B cell (primary cell): ENCODE results near the gene VOPP1. TPM values are rescaled to one million over a fixed set of nuclear protein-coding genes. Genes with fewer than 3 reads are reported as not detected.

ENCODE experiments used
- ATAC-seq: fragments of 200-7000 bp; cut with Tn5 transposase; one replicate; pipeline ENCODE4 v1.10.0; 2021; ENCODE audit warnings: low read depth, mild to moderate bottlenecking, moderate number of reproducible peaks, moderate library complexity
- CTCF ChIA-PET: fragments of 350-600 bp; sonication (Branson Sonifier 250); formaldehyde crosslinking; loops from one replicate; lab custom pipeline; 2021; ENCODE audit warnings: antibody characterized with exemption, inconsistent platforms; lab: Charles Lee
- POLR2A ChIA-PET: fragments of 350-600 bp; sonication (Branson Sonifier 250); formaldehyde crosslinking; loops from one replicate; lab custom pipeline; 2021; ENCODE audit warnings: antibody characterized with exemption; lab: Charles Lee
- DNase-seq: peaks from one replicate; pipeline ENCODE4 v3.0.0; 2013
- H2AFZ ChIP-seq: 2 replicates; pipeline ENCODE4 v1.6.1; 2012; ENCODE audit warnings: mild to moderate bottlenecking, low read depth, low read length; ENCODE audit not compliant: insufficient read depth, poor library complexity, severe bottlenecking
- H3K27ac ChIP-seq, 2 donors: 1 replicate in 1 of 2; 2 replicates in 1 of 2; pipeline ENCODE4 v1.5.1; 2012 to 2013; ENCODE audit warnings: low read length in 2 of 2, mild to moderate bottlenecking in 2 of 2, moderate library complexity in 1 of 2
- H3K27me3 ChIP-seq, 4 experiments: fragments of 200-600 bp in 1 of 4; sonication (generic) in 1 of 4; replicated peaks in 1 of 4; 1 replicate in 2 of 4; 2 replicates in 2 of 4; pipeline versions ENCODE4 v1.6.1 to v1.7.0; 2013 to 2016; ENCODE audit warnings: low read length in 3 of 4, mild to moderate bottlenecking in 2 of 4, mixed read lengths in 1 of 4, moderate library complexity in 1 of 4; ENCODE audit not compliant: insufficient read depth in 4 of 4, control insufficient read depth in 3 of 4; ENCODE audit errors: control extremely low read depth in 1 of 4
- H3K36me3 ChIP-seq, 2 experiments: replicated peaks in 1 of 2; 1 replicate in 1 of 2; 2 replicates in 1 of 2; pipeline versions ENCODE4 v1.6.1 to v1.7.1; 2013; ENCODE audit warnings: low read length in 1 of 2; ENCODE audit not compliant: insufficient read depth in 2 of 2, control insufficient read depth in 1 of 2; ENCODE audit errors: control extremely low read depth in 1 of 2, extremely low read depth in 1 of 2
- H3K4me1 ChIP-seq, 2 donors: fragments of 200-600 bp in 1 of 2; sonication (generic) in 1 of 2; 1 replicate in 1 of 2; 2 replicates in 1 of 2; pipeline versions ENCODE4 v1.5.1 to v1.6.1; 2013 to 2017; ENCODE audit warnings: low read length in 2 of 2; ENCODE audit not compliant: control insufficient read depth in 2 of 2, insufficient read depth in 2 of 2
- H3K4me2 ChIP-seq: replicated peaks from 2 replicates; pipeline ENCODE3; 2012; ENCODE audit warnings: mild to moderate bottlenecking, low read depth, low read length; ENCODE audit not compliant: poor library complexity, severe bottlenecking
- H3K4me3 ChIP-seq, 5 experiments: fragments of 200-600 bp in 1 of 5; sonication (generic) in 1 of 5; 1 replicate in 3 of 5; 2 replicates in 2 of 5; pipeline versions ENCODE4 v1.5.1 to v1.7.0; 2011 to 2016; ENCODE audit warnings: low read length in 4 of 5, mild to moderate bottlenecking in 4 of 5, low read depth in 2 of 5, control low read depth in 1 of 5, moderate library complexity in 1 of 5; ENCODE audit not compliant: insufficient read depth in 1 of 5; ENCODE audit errors: control extremely low read depth in 1 of 5, extremely low read depth in 1 of 5
- H3K79me2 ChIP-seq: fragments of 200-600 bp; sonication (generic); one replicate; pipeline ENCODE4 v1.6.0; 2016; ENCODE audit warnings: low read length; ENCODE audit not compliant: control insufficient read depth, insufficient read depth
- H3K9ac ChIP-seq: fragments of 200-600 bp; sonication (generic); 2 replicates; pipeline ENCODE4 v1.6.1; 2017; ENCODE audit warnings: mild to moderate bottlenecking, low read length, moderate library complexity
- H3K9me3 ChIP-seq, 3 donors: one replicate each; pipeline versions ENCODE4 v1.6.1 to v1.7.1; 2013; ENCODE audit warnings: low read length in 2 of 3; ENCODE audit not compliant: control insufficient read depth in 2 of 3, insufficient read depth in 1 of 3; ENCODE audit errors: control extremely low read depth in 1 of 3
- H4K20me1 ChIP-seq: 2 replicates; pipeline ENCODE4 v1.6.0; 2012; ENCODE audit warnings: mild to moderate bottlenecking, low read length; ENCODE audit not compliant: insufficient read depth, control insufficient read depth, poor library complexity, severe bottlenecking
- H3K27ac Mint-ChIP-seq: one replicate; pipeline ENCODE4 v1.8.0; 2021; ENCODE audit warnings: mixed read lengths
- H3K27me3 Mint-ChIP-seq: one replicate; pipeline ENCODE4 v1.8.0; 2021; ENCODE audit warnings: mixed read lengths
- H3K4me1 Mint-ChIP-seq: one replicate; pipeline ENCODE4 v1.8.0; 2021; ENCODE audit warnings: mixed read lengths
- H3K4me3 Mint-ChIP-seq: one replicate; pipeline ENCODE4 v1.8.0; 2021; ENCODE audit warnings: mixed read lengths
- H3K9me3 Mint-ChIP-seq: one replicate; pipeline ENCODE4 v1.8.0; 2022; ENCODE audit warnings: mixed read lengths; ENCODE audit not compliant: insufficient read depth
- EZH2 ChIP-seq: IDR thresholded peaks from 2 replicates; pipeline ENCODE4 v1.6.1; 2012; ENCODE audit warnings: borderline replicate concordance, low read depth, mild to moderate bottlenecking, moderate library complexity, low read length; ENCODE audit not compliant: insufficient read depth, poor library complexity, severe bottlenecking
- WGBS: methylation state at CpG from one replicate; pipeline ENCODE4 v1.1.5; 2013; ENCODE audit warnings: missing lambda C conversion rate; ENCODE audit not compliant: insufficient coverage; 5-methylcytosine and 5-hydroxymethylcytosine counted together
- intact Hi-C: fragments of 100-400 bp; cut with micrococcal nuclease; formaldehyde crosslinking; loops from one replicate; pipeline ENCODE4 v1.10.0; 2022
- polyA plus RNA-seq: library from polyadenylated mRNA; depleted of rRNA; stranded (reverse); fragments of >200 nt; gene quantifications from 2 replicates; pipeline ENCODE4 v1.2.3, GENCODE V29; 2012
- total RNA-seq, 2 donors: library from RNA; stranded (reverse); fragments of 120-200 nt in 1 of 2; gene quantifications; 1 replicate in 1 of 2; 2 replicates in 1 of 2; pipeline versions ENCODE4 v1.2.3 to v1.2.4, GENCODE V29; 2013 to 2022
- TF ChIP-seq, protein P1 (sequence below): fragments of 200-600 bp; IDR thresholded peaks from one replicate; pipeline ENCODE4 v1.8.0; 2022; ENCODE audit warnings: antibody characterized with exemption, mild to moderate bottlenecking

VOPP1 gene
- total and polyA plus RNA-seq, 2 donors (not counting 1 experiment from before 2014, with no cell fraction given): 53.2 to 256 TPM

DNA sequence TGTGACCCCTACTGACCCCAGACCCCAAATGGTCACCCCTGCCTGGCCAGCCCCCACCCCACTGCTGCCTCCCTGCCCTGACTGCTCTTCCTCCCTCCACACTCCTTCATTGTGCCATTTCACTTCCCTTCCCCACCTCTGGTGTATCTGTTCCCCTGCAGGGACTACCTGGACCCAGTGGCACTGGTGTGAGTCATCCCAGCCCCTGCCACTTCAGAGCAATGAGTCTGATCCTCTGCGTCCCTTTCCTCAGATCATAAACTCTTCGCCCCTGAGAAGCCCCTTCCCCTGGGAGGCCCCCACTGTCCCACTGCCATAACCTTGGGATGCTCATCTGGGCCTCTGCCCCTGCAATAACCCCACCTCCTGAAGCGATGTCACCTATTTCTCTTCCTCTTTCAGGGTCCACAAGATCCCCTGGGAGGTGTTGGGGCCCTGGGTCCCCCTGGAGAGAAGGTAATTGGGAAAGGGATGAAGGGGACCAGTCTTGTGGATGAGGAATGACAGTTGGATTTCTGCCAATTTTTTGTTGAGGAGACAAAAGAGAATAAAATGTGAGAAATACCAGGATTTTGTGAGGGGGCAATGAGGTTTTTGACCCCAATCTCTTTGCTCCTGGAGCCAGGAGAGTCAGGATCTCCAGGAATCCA lies 19.1 kb upstream of the VOPP1 start:
- peak overlapping the region; percentile 38 for H3K27ac Mint-ChIP-seq
- no peaks in the 10 kb centered on the region for H3K36me3 ChIP-seq

More for the DNA sequence above, 19.1 kb upstream of the VOPP1 start:
- H3K4me1 Mint-ChIP-seq: peaks cover 24% of the 10 kb centered on the region
- ChIA-PET CTCF (interaction anchor here (1.6 kb wide), 1 partner anchor 70 kb away, joined by 6 read pairs; no protein-coding TSS in a partner anchor), POLR2A (no interaction called here)
- no peaks in the 10 kb centered on the region for H3K9me3 Mint-ChIP-seq
- intact Hi-C loops: loop anchor here (10.0 kb wide), 1 partner anchor 307 kb away; no protein-coding TSS in a partner anchor
- Histone ChIP-seq H4K20me1 (no peaks in the 10 kb centered on the region), H3K9ac (no peak overlapping the region), H3K79me2 (no peaks in the 10 kb centered on the region), H3K9me3 (no peaks in the 10 kb centered on the region), H3K4me3 (no peak overlapping the region), H3K4me1 (peaks cover 0 to 17% of the 10 kb centered on the region in 2 donors), H2AFZ (no peak overlapping the region), H3K27ac (no peak overlapping the region), H3K27me3 (peaks cover 0 to 6% (median 0%) of the 10 kb centered on the region in 4 experiments), H3K4me2 (no peak overlapping the region)
- ATAC-seq (no peak), DNase-seq (no peak)
- no peak for TF ChIP-seq EZH2
- TF ChIP-seq, protein P1, sequence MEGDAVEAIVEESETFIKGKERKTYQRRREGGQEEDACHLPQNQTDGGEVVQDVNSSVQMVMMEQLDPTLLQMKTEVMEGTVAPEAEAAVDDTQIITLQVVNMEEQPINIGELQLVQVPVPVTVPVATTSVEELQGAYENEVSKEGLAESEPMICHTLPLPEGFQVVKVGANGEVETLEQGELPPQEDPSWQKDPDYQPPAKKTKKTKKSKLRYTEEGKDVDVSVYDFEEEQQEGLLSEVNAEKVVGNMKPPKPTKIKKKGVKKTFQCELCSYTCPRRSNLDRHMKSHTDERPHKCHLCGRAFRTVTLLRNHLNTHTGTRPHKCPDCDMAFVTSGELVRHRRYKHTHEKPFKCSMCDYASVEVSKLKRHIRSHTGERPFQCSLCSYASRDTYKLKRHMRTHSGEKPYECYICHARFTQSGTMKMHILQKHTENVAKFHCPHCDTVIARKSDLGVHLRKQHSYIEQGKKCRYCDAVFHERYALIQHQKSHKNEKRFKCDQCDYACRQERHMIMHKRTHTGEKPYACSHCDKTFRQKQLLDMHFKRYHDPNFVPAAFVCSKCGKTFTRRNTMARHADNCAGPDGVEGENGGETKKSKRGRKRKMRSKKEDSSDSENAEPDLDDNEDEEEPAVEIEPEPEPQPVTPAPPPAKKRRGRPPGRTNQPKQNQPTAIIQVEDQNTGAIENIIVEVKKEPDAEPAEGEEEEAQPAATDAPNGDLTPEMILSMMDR: no peak
- H3K4me3 Mint-ChIP-seq: no peak overlapping the region
- WGBS: 61% methylated on average over 2 of the region's 3 CpGs
- H3K27me3 Mint-ChIP-seq: no peaks in the 10 kb centered on the region
